ENCODE measurements around the gene SPATA20.

SPATA20 gene

DNA sequence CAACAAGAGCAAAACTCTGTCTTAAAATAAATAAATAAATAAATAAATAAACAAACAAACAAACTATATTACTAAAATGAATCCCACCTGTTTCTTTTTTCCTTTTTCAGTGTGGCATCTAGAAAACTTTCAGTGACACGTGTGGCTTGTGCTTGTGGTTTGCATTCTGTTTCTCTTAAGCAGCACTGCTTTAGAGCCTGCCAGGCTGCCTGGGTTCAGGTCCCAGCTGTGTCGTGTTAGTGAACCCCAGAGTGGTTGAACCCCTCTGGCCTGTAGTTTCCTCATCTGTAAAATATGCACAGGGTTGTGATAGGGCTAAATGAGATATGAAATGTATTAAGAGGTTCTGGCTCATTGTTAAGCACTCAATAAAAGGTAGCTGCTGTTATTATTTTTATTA, 26.5 kb upstream of the SPATA20 start:
- DNase-seq (ENCODE audit: low read depth) = no peak

GRCh38 chr17:50521514-50521913, 25.5 kb upstream of the SPATA20 start:
- DNase-seq (ENCODE audit: low read depth) = no peak

DNA sequence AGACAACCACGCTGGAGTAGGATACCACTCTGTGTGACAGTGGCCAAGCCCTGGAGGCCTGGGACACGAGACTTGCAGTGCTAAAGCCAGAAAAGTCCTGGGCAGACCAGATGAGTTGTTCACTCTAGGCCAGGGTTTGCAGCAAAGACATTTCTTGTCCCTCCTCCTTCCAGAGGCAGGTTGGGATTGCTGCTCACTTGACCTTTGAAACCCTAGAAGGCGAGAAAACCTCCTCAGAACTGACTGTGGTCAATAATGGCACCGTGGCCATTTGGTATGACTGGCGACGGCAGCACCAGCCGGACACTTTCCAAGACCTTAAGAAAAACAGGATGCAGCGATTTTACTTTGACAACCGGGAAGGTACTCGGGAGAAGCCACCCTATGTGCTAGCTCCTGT, 24.2 kb upstream of the SPATA20 start:
- DNase-seq (ENCODE audit: low read depth) = no peak

GRCh38 chr17:50523208-50523607, 23.8 kb upstream of the SPATA20 start:
- DNase-seq (ENCODE audit: low read depth) = no peak

DNA sequence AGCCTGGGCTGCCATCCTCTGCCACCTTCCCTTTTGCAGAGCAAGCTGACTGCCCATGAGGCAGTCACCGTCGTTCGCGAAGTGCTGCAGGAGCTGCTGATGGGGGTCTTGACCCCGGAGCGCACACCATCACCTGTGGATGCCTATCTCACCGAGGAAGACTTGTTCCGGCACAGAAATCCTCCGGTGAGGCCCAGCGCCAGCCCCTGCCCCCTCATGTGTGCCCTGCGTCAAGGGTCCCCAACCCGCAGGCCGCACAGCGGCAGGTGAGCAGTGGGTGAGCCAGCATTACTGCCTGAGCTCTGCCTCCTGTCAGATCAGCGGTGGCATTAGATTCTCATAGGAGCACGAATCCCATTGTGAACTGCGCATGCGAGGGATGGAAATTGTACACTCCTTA, 22.1 kb upstream of the SPATA20 start:
- no peak for DNase-seq (ENCODE audit: low read depth)

GRCh38 chr17:50527155-50527762, 19.7 kb upstream of the SPATA20 start:
- no peak for DNase-seq (ENCODE audit: low read depth)

DNA sequence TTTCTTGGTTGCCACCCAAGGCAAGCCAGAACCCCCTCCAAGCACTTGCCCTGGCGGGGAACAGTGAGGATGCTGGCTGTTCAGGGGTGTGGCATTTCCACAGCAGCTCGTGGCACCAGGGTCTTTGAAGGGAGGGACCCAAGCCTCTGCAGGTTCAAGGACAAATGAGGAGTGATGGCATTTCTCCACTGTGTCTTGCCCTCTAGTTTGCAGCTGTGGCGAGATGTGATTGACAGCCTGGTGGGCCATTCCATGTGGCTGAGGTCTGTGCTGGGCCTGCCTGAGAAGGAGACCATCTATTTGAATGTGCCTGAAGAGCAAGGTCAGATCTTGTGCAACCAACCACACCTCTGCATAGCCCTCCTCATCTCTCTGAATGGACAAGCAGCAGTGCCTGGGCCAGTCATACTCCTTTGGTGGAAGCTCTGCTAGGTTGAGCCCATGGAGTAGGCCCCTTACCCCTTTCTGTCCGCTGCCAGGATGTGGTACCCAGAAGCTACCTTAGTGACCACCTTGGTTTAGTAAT, 19.0 kb upstream of the SPATA20 start:
- no peak for DNase-seq (ENCODE audit: low read depth)

- no peak for DNase-seq (ENCODE audit: low read depth)
These were observed 17.1 kb upstream of the SPATA20 start for GRCh38 chr17:50529849-50530248.

- DNase-seq (ENCODE audit: low read depth) = no peak
These were observed 15.4 kb upstream of the SPATA20 start for GRCh38 chr17:50531428-50532025.

DNA sequence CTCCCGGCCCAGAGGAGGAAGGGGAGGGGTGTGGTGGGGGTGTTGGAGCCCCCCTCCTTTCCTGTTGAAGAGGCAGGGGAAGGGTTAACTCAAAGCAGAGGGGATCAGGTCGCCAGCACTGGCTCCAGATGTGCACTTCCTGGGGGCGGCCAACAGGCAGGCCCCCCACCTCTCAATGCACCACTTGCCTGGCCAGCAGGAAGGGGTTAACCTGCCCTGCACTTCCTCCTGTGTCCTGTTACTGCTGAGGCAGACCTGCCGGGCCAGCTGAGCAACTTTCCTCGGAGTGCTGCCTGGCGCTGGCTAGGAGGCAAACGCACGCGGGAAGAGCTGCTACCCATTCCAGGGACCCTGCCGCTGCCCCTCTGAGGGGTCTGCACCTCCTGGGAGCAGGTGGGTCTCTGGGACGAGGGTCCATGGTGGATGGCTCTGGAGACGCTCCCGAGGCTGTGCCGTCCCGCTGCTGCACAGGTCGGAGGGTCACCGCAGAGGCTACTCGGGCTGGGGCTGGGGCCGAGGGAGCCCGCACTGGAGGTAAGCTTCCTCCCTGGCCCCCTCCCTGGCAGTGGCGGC, 14.4 kb upstream of the SPATA20 start, which contains the start of gene EPN3:
Gene EPN3, plus strand, starts transcription at position 284 of the 573 bp plus-strand sequence. CDS start 3,822 bp downstream, outside the sequence.
- DNase-seq (ENCODE audit: low read depth) = no peak

DNA sequence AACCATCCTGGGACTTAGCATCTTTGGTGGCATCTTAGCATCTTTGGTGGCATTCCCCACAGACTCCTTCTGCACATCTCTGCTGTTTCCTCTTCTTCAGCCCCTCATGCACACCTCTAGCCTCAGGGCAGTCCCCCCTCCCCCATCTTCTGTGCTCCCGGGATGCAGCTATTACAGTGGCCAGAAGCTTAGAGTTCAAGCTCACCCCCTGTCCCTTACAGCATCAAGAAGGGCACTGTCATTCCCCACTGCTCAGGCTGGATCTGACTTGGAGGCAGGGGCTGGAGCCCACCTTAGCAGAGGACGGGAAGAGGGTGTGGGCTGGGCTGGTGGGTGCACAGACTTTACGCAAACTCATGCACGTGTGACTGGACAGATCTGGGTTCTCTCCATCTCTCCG, 13.8 kb upstream of the SPATA20 start:
- no peak for DNase-seq (ENCODE audit: low read depth)

DNA sequence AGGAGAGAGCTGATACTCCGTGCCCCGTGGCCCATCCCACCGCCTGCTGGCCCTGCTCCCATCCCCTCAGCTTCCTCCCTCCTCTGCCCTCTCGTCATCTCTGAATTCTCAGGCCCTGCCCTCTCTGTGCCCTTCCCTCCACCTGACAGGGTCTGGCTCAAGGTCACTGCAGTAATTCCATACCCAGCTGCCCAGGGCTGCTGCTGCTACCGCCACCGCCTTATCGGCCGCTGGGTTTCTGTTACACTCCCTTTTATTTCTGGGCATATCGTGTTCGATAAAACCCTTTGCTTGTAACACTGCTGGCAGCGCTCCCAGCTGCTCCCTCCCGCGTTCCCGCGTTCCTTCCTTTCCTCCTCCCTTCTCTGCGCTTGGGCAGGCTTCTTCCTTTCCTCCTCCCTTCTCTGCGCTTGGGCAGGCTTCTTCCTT, 13.2 kb upstream of the SPATA20 start:
- DNase-seq (ENCODE audit: low read depth) = no peak

DNA sequence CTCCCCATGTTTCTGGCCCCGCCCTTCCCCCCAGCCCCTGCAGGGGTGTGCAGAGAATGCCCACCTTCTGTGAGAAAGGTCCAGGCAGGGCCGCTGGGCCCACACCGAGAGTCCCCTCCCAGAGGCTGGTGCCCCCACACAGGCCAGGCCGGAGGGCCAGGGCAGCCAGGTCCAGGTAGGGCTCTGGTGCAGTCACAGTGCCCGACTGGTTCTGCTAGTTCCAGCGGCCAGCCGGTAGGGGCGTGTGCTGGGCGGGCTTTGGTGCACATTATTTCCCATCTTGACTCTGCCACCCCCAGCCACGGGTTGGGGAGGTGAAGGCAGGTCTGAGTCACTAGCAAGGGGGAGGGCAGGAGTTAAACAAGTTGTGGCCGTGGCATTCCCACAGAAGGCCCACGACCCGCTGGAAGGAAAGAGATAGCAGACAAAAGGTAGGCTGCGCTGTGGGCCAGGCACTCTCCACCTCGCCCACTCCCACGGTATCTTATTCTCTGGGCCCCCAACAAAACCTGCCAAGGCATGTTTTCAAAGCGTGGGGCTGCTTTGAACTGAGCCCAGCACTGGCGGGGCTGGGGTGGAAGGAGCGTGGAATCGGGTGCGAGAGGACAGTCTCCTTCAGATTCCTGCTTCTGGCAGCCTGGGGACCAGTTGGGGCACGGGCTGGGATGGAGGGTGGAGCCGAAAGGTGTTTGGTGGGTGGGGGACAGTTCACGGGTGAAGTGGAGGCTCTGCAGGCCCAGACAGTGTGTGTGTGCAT, 12.6 kb upstream of the SPATA20 start:
- DNase-seq (ENCODE audit: low read depth) = no peak

DNA sequence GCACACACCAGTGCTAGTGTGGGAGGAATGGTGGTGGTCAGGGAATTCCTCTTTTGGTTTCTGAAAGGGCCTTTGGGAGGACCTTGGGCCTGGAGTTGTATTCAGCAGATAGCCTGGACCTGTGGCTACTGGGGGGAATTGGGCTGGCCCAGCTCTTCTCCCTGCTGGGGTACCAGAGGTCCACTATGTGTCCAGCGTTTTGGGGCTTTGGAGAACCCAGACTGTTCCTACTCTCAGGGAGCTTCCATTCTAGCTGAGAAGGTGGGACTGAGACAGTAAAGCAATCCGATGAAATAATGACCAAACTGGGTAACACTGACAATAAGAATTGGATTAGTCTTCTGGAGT, 12.0 kb upstream of the SPATA20 start:
- DNase-seq (ENCODE audit: low read depth) = no peak

GRCh38 chr17:50535407-50535806, 11.6 kb upstream of the SPATA20 start:
- no peak for DNase-seq (ENCODE audit: low read depth)

DNA sequence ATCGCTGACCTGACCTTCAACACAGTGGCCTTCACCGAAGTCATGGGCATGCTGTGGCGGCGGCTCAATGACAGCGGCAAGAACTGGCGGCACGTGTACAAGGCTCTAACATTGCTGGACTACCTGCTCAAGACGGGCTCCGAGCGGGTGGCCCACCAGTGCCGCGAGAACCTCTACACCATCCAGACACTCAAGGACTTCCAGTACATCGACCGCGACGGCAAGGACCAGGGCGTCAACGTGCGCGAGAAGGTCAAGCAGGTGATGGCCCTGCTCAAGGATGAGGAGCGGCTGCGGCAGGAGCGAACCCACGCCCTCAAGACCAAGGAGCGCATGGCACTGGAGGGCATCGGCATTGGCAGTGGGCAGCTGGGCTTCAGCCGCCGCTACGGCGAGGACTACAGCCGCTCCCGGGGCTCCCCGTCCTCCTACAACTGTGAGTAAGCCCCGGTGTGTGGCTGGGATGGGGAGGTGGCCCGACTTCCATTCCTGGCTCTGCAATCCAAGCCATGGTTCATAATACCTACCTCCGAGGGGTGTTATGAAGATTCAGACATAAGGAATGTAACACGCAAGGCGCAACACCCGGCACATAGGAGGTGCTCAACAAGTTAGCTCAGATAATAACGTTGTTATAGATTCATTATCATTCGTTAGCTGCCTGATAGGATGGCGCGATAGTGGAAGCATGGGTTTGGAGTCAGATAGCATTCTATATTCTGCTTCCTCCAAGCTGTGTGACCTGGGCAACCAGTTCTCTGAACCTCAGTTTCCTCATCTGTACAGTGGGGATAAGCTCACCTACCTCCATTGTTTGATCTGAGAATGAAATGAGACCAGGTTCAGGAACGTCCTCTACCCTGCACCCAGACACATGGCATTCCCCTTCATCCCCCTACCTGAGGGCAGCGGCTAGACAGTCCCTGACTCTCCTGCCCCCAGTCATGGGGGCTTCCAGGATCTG, 10.0 kb upstream of the SPATA20 start:
- DNase-seq (ENCODE audit: low read depth) = no peak

- no peak for DNase-seq (ENCODE audit: low read depth)
These were observed 9.0 kb upstream of the SPATA20 start for GRCh38 chr17:50537721-50538548.

DNA sequence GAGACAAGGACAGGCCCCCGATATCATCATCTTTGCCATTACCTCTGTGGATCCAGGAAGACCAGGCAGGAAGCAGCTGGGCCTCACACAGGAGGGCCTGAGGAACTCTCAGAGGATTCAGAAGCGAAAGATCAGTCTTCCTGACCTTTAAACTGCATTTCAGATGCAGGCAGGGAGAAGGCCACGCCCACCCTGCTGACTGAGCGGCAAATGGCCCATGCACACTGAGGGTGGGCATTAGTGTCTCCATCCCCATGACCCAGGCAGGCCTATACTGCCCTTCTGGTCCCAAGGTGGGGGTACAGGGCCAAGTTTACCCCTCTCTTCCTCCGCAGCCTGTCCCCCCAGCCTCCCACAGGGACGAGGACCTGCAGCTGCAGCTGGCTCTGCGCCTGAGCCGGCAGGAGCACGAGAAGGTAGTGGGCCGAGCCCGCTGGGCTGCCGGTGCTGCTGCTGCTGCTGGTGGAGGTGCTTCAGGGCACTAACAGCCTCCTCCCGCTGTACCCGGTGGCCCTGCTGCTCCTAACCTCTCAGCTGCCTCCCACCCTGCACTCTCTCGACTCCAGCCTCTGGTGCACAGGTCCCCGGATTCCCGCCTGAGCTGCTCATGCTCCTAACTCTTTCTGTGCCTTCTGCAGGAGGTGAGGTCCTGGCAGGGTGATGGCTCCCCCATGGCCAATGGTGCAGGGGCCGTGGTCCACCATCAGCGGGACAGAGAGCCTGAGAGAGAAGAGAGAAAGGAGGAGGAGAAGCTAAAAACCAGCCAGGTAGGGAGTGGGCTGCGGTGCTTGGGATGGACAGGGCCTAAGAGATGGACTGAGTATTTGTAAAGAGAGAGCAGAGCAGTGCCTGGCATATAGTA, 8.2 kb upstream of the SPATA20 start:
- no peak for DNase-seq (ENCODE audit: low read depth)

DNA sequence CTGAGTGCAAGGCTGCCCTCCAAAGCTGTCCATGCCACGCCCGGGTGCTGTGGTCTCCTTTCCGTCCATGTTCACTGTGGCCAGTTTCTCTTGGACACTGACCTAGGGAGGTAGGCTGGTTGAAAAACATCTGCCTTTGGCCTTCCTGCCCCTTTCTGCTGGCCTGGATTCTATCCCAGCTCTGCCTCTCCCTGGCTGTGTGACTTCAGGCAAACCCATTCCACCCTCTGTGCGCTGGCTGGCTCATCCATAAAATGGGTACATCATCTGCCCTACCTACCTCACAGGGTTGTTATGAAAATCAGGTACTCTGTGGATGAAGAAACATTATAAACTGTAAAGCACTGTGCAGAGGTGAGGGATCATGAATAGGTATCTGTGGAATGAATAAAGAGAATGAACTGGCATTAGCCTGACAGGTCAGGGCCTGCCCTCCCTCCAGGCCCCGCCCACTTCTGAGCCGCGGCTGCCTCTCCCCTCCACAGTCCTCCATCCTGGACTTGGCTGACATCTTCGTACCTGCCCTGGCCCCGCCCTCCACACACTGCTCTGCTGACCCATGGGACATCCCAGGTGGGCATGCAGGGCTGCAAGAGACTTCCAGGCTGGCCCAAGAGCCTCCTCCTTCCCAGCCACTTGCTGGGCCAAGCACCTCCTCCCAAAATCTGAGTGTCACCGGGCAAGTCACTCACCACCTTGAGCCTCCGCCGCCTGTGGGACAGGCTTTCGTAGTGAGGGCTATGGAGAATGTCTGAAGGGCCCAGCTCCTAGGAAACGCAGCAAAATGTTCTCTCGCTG, 7.0 kb upstream of the SPATA20 start:
- DNase-seq (ENCODE audit: low read depth) = no peak
